Measurements from ENCODE around the gene FOXJ3. TPM values are rescaled to one million over a fixed set of nuclear protein-coding genes. Genes with fewer than 3 reads are reported as not detected.

The FOXJ3 gene
- total RNA-seq, 6 donors from 2014 or later: 21.6 to 81.4 (median 39.3) TPM

DNA sequence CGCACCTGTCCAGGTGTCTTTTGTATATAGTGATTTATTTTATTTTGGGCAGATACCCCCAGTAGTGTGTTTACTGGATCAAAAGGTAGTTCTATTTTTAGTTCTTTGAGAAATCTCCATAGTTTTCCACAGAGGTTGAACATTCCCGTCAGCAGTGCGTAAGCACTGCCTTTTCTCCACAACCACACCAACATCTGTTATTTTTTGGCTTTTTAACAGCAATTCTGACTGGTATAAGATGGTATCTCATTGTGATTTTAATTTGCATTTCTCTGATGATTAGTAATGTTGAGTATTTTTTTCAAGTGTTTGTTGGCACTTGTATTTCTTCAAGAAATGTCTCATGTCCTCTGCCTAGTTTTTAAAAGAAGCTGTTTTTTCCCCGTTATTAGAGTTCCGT lies 39.2 kb downstream of the FOXJ3 start:
- no peaks in the 10 kb centered on the region for H3K27me3 ChIP-seq
- no peaks in the 10 kb centered on the region for H3K4me1 ChIP-seq
- 96 to 98% methylated on average over 5 of the region's 5 CpGs for WGBS, 2 donors
- H3K27ac ChIP-seq: no peak overlapping the region
- no peaks in the 10 kb centered on the region for H3K36me3 ChIP-seq
- DNase-seq: no peak
- no peak for ATAC-seq (ENCODE audit: low FRiP score in 2 of 2)
- TF ChIP-seq POLR2AphosphoS5 (IDR thresholded peaks at IDR 0.05) (no peak), EP300 (IDR thresholded peaks at IDR 0.05) (no peak), POLR2A (IDR thresholded peaks at IDR 0.05) (no peak)
- TF ChIP-seq, protein P1, sequence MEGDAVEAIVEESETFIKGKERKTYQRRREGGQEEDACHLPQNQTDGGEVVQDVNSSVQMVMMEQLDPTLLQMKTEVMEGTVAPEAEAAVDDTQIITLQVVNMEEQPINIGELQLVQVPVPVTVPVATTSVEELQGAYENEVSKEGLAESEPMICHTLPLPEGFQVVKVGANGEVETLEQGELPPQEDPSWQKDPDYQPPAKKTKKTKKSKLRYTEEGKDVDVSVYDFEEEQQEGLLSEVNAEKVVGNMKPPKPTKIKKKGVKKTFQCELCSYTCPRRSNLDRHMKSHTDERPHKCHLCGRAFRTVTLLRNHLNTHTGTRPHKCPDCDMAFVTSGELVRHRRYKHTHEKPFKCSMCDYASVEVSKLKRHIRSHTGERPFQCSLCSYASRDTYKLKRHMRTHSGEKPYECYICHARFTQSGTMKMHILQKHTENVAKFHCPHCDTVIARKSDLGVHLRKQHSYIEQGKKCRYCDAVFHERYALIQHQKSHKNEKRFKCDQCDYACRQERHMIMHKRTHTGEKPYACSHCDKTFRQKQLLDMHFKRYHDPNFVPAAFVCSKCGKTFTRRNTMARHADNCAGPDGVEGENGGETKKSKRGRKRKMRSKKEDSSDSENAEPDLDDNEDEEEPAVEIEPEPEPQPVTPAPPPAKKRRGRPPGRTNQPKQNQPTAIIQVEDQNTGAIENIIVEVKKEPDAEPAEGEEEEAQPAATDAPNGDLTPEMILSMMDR (IDR thresholded peaks at IDR 0.05): no peak
- no peaks in the 10 kb centered on the region for H3K9me3 ChIP-seq
- no peak overlapping the region for H3K4me3 ChIP-seq

DNA sequence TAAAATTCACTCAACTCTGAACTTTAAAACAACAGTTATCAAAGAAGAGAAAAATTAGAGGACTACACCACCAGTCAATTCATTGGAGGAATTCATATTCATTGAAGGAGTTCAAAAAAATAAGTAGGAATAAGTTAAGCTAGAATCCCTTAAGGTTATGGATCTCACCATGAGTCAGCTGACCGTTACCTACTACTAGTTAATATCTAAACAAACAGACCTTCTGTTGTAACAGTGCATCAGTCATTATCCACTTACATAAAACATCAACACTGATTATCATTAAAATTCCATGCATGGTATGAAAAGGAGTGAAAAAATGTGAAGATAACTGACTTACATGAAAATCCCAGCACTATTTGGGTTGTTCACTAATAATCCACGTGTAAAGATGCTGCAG lies 44.9 kb downstream of the FOXJ3 start:
- WGBS, 2 donors: 84 to 89% methylated on average over 2 of the region's 2 CpGs

DNA sequence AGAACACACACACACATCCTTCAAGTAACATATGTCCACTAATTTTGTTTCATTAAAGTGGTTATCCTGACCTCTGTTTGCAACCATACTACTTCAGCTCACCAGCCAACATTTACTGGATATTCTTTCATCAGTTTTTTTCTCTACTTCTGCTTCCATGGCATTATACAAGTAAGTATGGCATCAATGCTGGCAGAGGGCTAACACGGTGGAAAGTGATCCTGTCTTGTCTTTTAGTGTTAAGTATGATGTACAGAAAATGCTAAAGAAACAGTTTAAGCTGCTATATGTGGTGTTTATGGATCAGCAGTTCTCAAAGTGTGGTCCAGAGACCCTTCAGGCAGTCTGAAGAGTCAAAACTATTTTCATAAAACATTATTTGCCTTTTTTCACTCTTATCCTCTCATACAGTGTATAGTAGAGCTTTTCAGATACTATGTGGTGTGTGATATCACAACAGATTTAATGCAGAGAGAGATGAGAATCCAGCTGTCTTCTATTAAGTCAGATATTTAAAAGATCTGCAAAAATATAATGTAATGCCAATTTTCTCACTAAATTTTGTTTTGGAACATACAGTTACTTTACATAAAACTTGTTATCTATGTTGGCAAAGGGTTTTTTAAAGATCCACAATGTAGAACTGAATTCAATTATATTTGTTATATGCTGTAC lies 46.6 kb downstream of the FOXJ3 start:
- ATAC-seq (ENCODE audit: low FRiP score in 2 of 2) (no peak), DNase-seq (no peak)
- H3K27ac ChIP-seq: no peak overlapping the region
- no peak overlapping the region for H3K4me3 ChIP-seq
- peaks cover 0 to under 1% (median under 1%) of the 10 kb centered on the region in 4 donors for H3K4me1 ChIP-seq
- TF ChIP-seq, protein P1 (IDR thresholded peaks at IDR 0.05): no peak
- no peak for TF ChIP-seq POLR2A (IDR thresholded peaks at IDR 0.05)
- TF ChIP-seq POLR2AphosphoS5 (IDR thresholded peaks at IDR 0.05): no peak
- no peak for TF ChIP-seq EP300 (IDR thresholded peaks at IDR 0.05)
- H3K9me3 ChIP-seq: no peaks in the 10 kb centered on the region
- H3K27me3 ChIP-seq: no peaks in the 10 kb centered on the region
- H3K36me3 ChIP-seq: no peaks in the 10 kb centered on the region
- 74 to 76% methylated on average over 1 of the region's 1 CpG for WGBS, 2 donors

More for the DNA sequence above, 44.9 kb downstream of the FOXJ3 start:
- ATAC-seq (ENCODE audit: low FRiP score in 2 of 2) (no peak), DNase-seq (no peak)
- Histone ChIP-seq H3K4me1 (no peaks in the 10 kb centered on the region), H3K4me3 (no peak overlapping the region), H3K36me3 (no peaks in the 10 kb centered on the region), H3K9me3 (no peaks in the 10 kb centered on the region), H3K27ac (no peak overlapping the region), H3K27me3 (no peaks in the 10 kb centered on the region)
- TF ChIP-seq POLR2A (IDR thresholded peaks at IDR 0.05) (no peak), EP300 (IDR thresholded peaks at IDR 0.05) (no peak), POLR2AphosphoS5 (IDR thresholded peaks at IDR 0.05) (no peak)
- TF ChIP-seq, protein P1 (IDR thresholded peaks at IDR 0.05): no peak

DNA sequence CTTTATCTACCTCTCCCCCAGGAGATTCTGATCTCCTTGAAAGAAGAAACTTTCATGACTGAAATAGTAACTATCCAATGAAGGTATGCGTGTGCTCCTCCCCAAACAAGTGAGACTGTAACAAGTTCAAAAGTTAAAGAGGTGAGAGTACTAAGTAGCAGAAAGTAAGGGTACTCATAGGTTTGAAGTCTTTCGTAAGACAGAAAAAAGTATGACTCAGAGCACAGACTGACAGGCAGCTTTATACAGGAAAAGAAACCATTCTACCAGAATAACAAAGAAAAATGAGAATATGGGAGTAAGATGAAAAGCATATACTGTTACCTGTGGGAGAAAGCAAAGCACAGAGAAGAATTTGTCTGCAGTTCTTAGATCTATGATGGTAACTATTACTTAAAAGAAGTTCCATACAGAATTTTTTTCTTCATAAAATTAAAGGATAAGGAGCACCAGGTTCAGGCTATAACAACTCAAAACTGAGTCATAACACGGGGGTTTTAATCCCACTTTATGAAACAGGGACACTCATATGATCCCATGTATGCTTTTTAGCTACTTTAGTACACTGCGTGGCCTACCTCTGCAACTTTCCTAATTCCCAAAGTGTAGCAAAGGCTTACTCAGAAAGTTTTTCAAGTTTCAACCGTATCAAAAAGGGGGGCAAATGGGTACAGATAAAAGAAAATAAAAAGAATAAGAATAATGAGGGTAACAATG lies 52.0 kb downstream of the FOXJ3 start:
- Histone ChIP-seq H3K4me3 (no peak overlapping the region), H3K9me3 (no peaks in the 10 kb centered on the region), H3K27ac (no peak overlapping the region), H3K27me3 (no peaks in the 10 kb centered on the region), H3K4me1 (peaks cover 0 to 22% (median 13%) of the 10 kb centered on the region in 4 donors), H3K36me3 (peaks cover 0 to 6% (median 0%) of the 10 kb centered on the region in 4 donors)
- ATAC-seq (ENCODE audit: low FRiP score in 2 of 2) (no peak), DNase-seq (no peak)
- TF ChIP-seq POLR2A (IDR thresholded peaks at IDR 0.05): no peak
- no peak for TF ChIP-seq EP300 (IDR thresholded peaks at IDR 0.05)
- TF ChIP-seq POLR2AphosphoS5 (IDR thresholded peaks at IDR 0.05): no peak
- TF ChIP-seq, protein P1 (IDR thresholded peaks at IDR 0.05): no peak
- WGBS, 2 donors: 64 to 83% methylated on average over 4 to 5 of the region's 5 CpGs
